ENCODE data around the gene LTBR. TPM values are rescaled to one million over a fixed set of nuclear protein-coding genes. Genes with fewer than 3 reads are reported as not detected.
A peak's percentile ranks its signal among the peaks of the same experiment; 100 is the strongest.
"Not testable (repeated sequence)": the region's sequence is repeated elsewhere in the genome, so short reads cannot be mapped to it uniquely, and the experiment has no call there.

The LTBR gene
- 1 to 10 TPM; 1.3 to 1.9 TPM for total RNA-seq

GRCh38 chr12:6383572-6384498 is at the start of gene LTBR:
Gene LTBR (plus strand): TSS chr12:6384162. CDS start chr12:6384359, 197 bp downstream.
- H3K27me3 Mint-ChIP-seq (ENCODE audit: low read depth): peaks cover 15% of the 10 kb centered on the region

GRCh38 chr12:6334359-6334758 is 49.6 kb upstream of the LTBR start:
- DNase-seq (no peak), ATAC-seq (replicated peaks in 1 of 2) (no peak)
- Mint-ChIP-seq H3K4me3 (peak overlapping the region; percentile 33 to 76), H3K4me1 (ENCODE audit: low read depth) (peaks cover 8% of the 10 kb centered on the region), H3K36me3 (ENCODE audit: insufficient read depth in 2 of 2) (peaks cover 15 to 25% of the 10 kb centered on the region in 2 donors), H3K9me3 (no peaks in the 10 kb centered on the region), H3K27me3 (ENCODE audit: low read depth) (no peaks in the 10 kb centered on the region), H3K27ac (peak overlapping the region; percentile 43)

More at GRCh38 chr12:6383572-6384498, at the start of gene LTBR:
- ATAC-seq (replicated peaks in 1 of 2) (peak; percentile 52 to 75), DNase-seq (peak; percentile 28 to 31)
- Mint-ChIP-seq H3K36me3 (ENCODE audit: insufficient read depth in 2 of 2) (no peaks in the 10 kb centered on the region), H3K4me3 (no peak within 1 kb of the TSS), H3K27ac (no peak within 1 kb of the TSS), H3K4me1 (ENCODE audit: low read depth) (no peaks in the 10 kb centered on the region), H3K9me3 (no peaks in the 10 kb centered on the region)

- no peaks in the 10 kb centered on the region for H3K9me3 Mint-ChIP-seq
- peaks cover 15 to 25% of the 10 kb centered on the region in 2 donors for H3K36me3 Mint-ChIP-seq (ENCODE audit: insufficient read depth in 2 of 2)
- H3K27ac Mint-ChIP-seq: peak overlapping the region; percentile 90
- H3K4me1 Mint-ChIP-seq (ENCODE audit: low read depth): peaks cover 8% of the 10 kb centered on the region
- DNase-seq (no peak), ATAC-seq (replicated peaks in 1 of 2) (no peak)
- H3K27me3 Mint-ChIP-seq (ENCODE audit: low read depth): no peaks in the 10 kb centered on the region
- no peak overlapping the region for H3K4me3 Mint-ChIP-seq
Measured at GRCh38 chr12:6334940-6335450, 49.0 kb upstream of the LTBR start.

GRCh38 chr12:6335451-6336078 is 48.4 kb upstream of the LTBR start:
- Mint-ChIP-seq H3K27ac (peak overlapping the region; percentile 90), H3K9me3 (no peaks in the 10 kb centered on the region), H3K36me3 (ENCODE audit: insufficient read depth in 2 of 2) (peaks cover 15 to 22% of the 10 kb centered on the region in 2 donors), H3K4me3 (no peak overlapping the region), H3K27me3 (ENCODE audit: low read depth) (no peaks in the 10 kb centered on the region), H3K4me1 (ENCODE audit: low read depth) (peaks cover 8% of the 10 kb centered on the region)
- ATAC-seq (replicated peaks in 1 of 2): peak; percentile 85 to 91
- DNase-seq: peak; percentile 87 to 92

GRCh38 chr12:6336079-6336888 is 47.7 kb upstream of the LTBR start:
- H3K4me3 Mint-ChIP-seq: no peak overlapping the region
- H3K36me3 Mint-ChIP-seq (ENCODE audit: insufficient read depth in 2 of 2): peaks cover 16 to 22% of the 10 kb centered on the region in 2 donors
- H3K9me3 Mint-ChIP-seq: no peaks in the 10 kb centered on the region
- ATAC-seq (replicated peaks in 1 of 2) (peak; percentile 9 to 30), DNase-seq (peak; percentile 51 to 62)
- H3K27me3 Mint-ChIP-seq (ENCODE audit: low read depth): no peaks in the 10 kb centered on the region
- peak overlapping the region; percentile 93 for H3K27ac Mint-ChIP-seq
- peaks cover 5% of the 10 kb centered on the region for H3K4me1 Mint-ChIP-seq (ENCODE audit: low read depth)

GRCh38 chr12:6336889-6337853 is 46.8 kb upstream of the LTBR start:
- H3K4me1 Mint-ChIP-seq (ENCODE audit: low read depth): peaks cover 6% of the 10 kb centered on the region
- H3K27ac Mint-ChIP-seq: peak overlapping the region; percentile 93
- no peaks in the 10 kb centered on the region for H3K27me3 Mint-ChIP-seq (ENCODE audit: low read depth)
- peaks cover 13 to 18% of the 10 kb centered on the region in 2 donors for H3K36me3 Mint-ChIP-seq (ENCODE audit: insufficient read depth in 2 of 2)
- no peak overlapping the region for H3K4me3 Mint-ChIP-seq
- H3K9me3 Mint-ChIP-seq: no peaks in the 10 kb centered on the region
- ATAC-seq (replicated peaks in 1 of 2) (peak in 1 of 2 donors; percentile 23), DNase-seq (peak; percentile 43 to 46)

- Mint-ChIP-seq H3K27me3 (ENCODE audit: low read depth) (no peaks in the 10 kb centered on the region), H3K27ac (no peak overlapping the region), H3K9me3 (no peaks in the 10 kb centered on the region), H3K36me3 (ENCODE audit: insufficient read depth in 2 of 2) (peaks cover 6 to 10% of the 10 kb centered on the region in 2 donors), H3K4me3 (no peak overlapping the region), H3K4me1 (ENCODE audit: low read depth) (peaks cover 15% of the 10 kb centered on the region)
- DNase-seq: no peak
- no peak for ATAC-seq (replicated peaks in 1 of 2)
Measured at GRCh38 chr12:6337958-6338433, 46.0 kb upstream of the LTBR start.

- not testable (repeated sequence) for DNase-seq; H3K4me3 Mint-ChIP-seq; H3K36me3 Mint-ChIP-seq (ENCODE audit: insufficient read depth in 2 of 2); H3K27ac Mint-ChIP-seq; ATAC-seq (replicated peaks in 1 of 2); H3K27me3 Mint-ChIP-seq (ENCODE audit: low read depth); H3K9me3 Mint-ChIP-seq
- H3K4me1 Mint-ChIP-seq (ENCODE audit: low read depth): peaks cover 20% of the 10 kb centered on the region
Measured at GRCh38 chr12:6338536-6338935, 45.4 kb upstream of the LTBR start.

- peaks cover 1 to 5% of the 10 kb centered on the region in 2 donors for H3K36me3 Mint-ChIP-seq (ENCODE audit: insufficient read depth in 2 of 2)
- DNase-seq (no peak), ATAC-seq (replicated peaks in 1 of 2) (no peak)
- H3K4me1 Mint-ChIP-seq (ENCODE audit: low read depth): peaks cover 23% of the 10 kb centered on the region
- H3K4me3 Mint-ChIP-seq: no peak overlapping the region
- no peaks in the 10 kb centered on the region for H3K9me3 Mint-ChIP-seq
- no peaks in the 10 kb centered on the region for H3K27me3 Mint-ChIP-seq (ENCODE audit: low read depth)
- H3K27ac Mint-ChIP-seq: no peak overlapping the region
Measured at GRCh38 chr12:6338955-6339354, 45.0 kb upstream of the LTBR start.

- no peak for DNase-seq
- Mint-ChIP-seq H3K4me1 (ENCODE audit: low read depth) (peaks cover 28% of the 10 kb centered on the region), H3K27me3 (ENCODE audit: low read depth) (no peaks in the 10 kb centered on the region), H3K4me3 (no peak overlapping the region), H3K27ac (no peak overlapping the region), H3K36me3 (ENCODE audit: insufficient read depth in 2 of 2) (peaks cover 1 to 5% of the 10 kb centered on the region in 2 donors), H3K9me3 (no peaks in the 10 kb centered on the region)
- no peak for ATAC-seq (replicated peaks in 1 of 2)
Measured at GRCh38 chr12:6340032-6340638, 43.8 kb upstream of the LTBR start.

GRCh38 chr12:6340745-6341416 is 43.1 kb upstream of the LTBR start:
- no peak overlapping the region for H3K4me3 Mint-ChIP-seq
- H3K9me3 Mint-ChIP-seq: no peaks in the 10 kb centered on the region
- H3K27ac Mint-ChIP-seq: no peak overlapping the region
- H3K27me3 Mint-ChIP-seq (ENCODE audit: low read depth): no peaks in the 10 kb centered on the region
- ATAC-seq (replicated peaks in 1 of 2): no peak
- peaks cover 1 to 5% of the 10 kb centered on the region in 2 donors for H3K36me3 Mint-ChIP-seq (ENCODE audit: insufficient read depth in 2 of 2)
- no peak for DNase-seq
- peaks cover 35% of the 10 kb centered on the region for H3K4me1 Mint-ChIP-seq (ENCODE audit: low read depth)
